Right lobe of liver (tissue), 6 donors: ENCODE data around the gene PCSK6. TPM values are rescaled to one million over a fixed set of nuclear protein-coding genes. Genes with fewer than 3 reads are reported as not detected.

Experiments
- ATAC-seq, 4 donors: fragments of 200-7000 bp; cut with Tn5 transposase; one replicate each; pipeline ENCODE4 v1.9.1; 2020; ENCODE audit warnings: mild to moderate bottlenecking in 4 of 4, moderate library complexity in 4 of 4
- DNase-seq, 3 donors: peaks; one replicate each; pipeline ENCODE4 v3.0.0-alpha.2; 2020
- H3K27ac ChIP-seq, 3 donors: fragments of 200-600 bp; one replicate each; pipeline ENCODE4 v1.8.0; 2022
- H3K27me3 ChIP-seq, 2 donors: fragments of 200-600 bp; one replicate each; pipeline ENCODE4 v1.8.0; 2022
- H3K36me3 ChIP-seq, 4 donors: fragments of 200-600 bp; sonication (generic) in 1 of 4; one replicate each; pipeline versions ENCODE4 v1.5.1 to v1.8.0; 2017 to 2022; ENCODE audit warnings: control low read depth in 1 of 4
- H3K4me1 ChIP-seq, 4 donors: fragments of 200-600 bp; sonication (generic) in 1 of 4; one replicate each; pipeline versions ENCODE4 v1.5.1 to v1.8.0; 2017 to 2022; ENCODE audit warnings: control low read depth in 1 of 4
- H3K4me3 ChIP-seq, 3 donors: fragments of 200-600 bp; one replicate each; pipeline ENCODE4 v1.8.0; 2022
- H3K9me3 ChIP-seq, 4 donors: fragments of 200-600 bp; sonication (generic) in 1 of 4; one replicate each; pipeline versions ENCODE4 v1.5.1 to v1.8.0; 2017 to 2022; ENCODE audit warnings: control low read depth in 1 of 4
- POLR2A ChIP-seq: fragments of 450-650 bp; IDR thresholded peaks from one replicate; pipeline ENCODE4 v1.6.1; 2017; ENCODE audit warnings: antibody characterized with exemption, mild to moderate bottlenecking
- WGBS: methylation state at CpG from one replicate; pipeline ENCODE4 v1.1.6; 2018; ENCODE audit warnings: low coverage, low lambda C conversion rate; ENCODE audit not compliant: insufficient coverage; ENCODE audit errors: missing lambda C conversion rate; 5-methylcytosine and 5-hydroxymethylcytosine counted together
- intact Hi-C, 2 donors: fragments of 100-400 bp; cut with DNase I; formaldehyde crosslinking; loops; one replicate each; pipeline versions ENCODE4 v1.11.2 to v1.14.1; 2022
- total RNA-seq, 6 experiments: library from RNA; depleted of rRNA in 2 of 6; stranded (reverse); fragments of >200 nt in 2 of 6; fragmentation: NEBNext Ultra II Directional in 3 of 6; extraction: Animal tissue kit (Norgen Biotek cat#: 25700) in 3 of 6; gene quantifications; one replicate each; pipeline versions ENCODE4 v1.1.0 to v1.2.4, GENCODE V29; 2016 to 2023
- TF ChIP-seq, protein P1 (sequence below), 4 donors: fragments of 200-600 bp in 3 of 4; fragments of 450-650 bp in 1 of 4; IDR thresholded peaks; one replicate each; pipeline versions ENCODE4 v1.5.1 to v1.8.0; 2016 to 2022; ENCODE audit warnings: antibody characterized with exemption in 4 of 4, mild to moderate bottlenecking in 2 of 4
- donor health status: DM: no; HTN: yes; CAD: no.
- donor health status: DM: no; HTN: no; CAD: no.
- donor health status: DM: no; HTN: no; CAD: no.
- donor health status: DM: no; HTN: yes; CAD: no.
- donor health status: DM: no; HTN: yes; CAD: no.

PCSK6 gene
- total RNA-seq, 6 experiments from 2014 or later, result 165 to 218 (median 207) TPM

DNA sequence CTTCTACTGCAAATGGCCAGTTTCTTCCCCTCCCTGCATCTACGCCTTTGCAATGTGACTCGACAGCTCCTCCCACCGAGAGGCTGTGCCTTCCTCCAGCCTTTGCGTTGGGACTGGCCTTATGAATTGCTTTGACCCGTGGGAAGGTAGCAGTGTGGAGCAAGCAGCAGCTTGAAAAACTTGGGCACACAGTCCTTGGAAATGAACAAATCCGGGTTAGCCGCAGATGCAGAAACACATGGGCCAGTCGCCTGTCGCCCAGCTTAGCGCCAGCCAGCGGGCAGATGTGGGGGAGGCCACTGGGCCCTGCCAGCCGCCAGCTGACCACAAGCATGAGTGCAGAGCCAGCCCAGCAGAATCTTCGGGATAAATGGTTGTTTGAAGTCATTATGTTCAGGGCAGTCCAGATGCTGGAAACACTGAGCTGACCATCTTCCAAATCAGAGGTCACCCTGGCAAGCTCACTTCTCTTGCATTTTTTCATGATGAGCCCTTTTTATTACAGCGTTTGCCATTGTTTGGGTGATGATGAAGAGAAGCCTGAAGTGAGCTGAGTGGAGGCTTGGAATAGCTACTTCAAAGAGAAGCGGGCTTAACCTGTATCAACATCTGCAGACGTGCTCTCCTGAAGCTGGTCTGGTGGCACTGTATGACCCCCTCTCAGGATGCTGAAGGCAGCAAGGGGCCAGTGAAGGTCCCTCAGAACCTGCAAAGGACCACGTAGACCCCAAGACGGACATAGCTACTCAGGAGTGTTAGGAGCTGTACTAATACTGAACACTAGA lies 222.0 kb downstream of the PCSK6 start:
- H3K9me3 ChIP-seq, result no peaks in the 10 kb centered on the region
- intact Hi-C loops, result loop anchor here in 1 of 2 donors (10.0 kb wide), 1 partner anchor 343 kb away; no protein-coding TSS in a partner anchor
- ATAC-seq (peak in 2 of 4 donors; percentile 16 to 19), DNase-seq (no peak)
- no peak overlapping the region for H3K4me3 ChIP-seq
- H3K27me3 ChIP-seq, result no peaks in the 10 kb centered on the region
- TF ChIP-seq POLR2A, result no peak
- TF ChIP-seq, protein P1, sequence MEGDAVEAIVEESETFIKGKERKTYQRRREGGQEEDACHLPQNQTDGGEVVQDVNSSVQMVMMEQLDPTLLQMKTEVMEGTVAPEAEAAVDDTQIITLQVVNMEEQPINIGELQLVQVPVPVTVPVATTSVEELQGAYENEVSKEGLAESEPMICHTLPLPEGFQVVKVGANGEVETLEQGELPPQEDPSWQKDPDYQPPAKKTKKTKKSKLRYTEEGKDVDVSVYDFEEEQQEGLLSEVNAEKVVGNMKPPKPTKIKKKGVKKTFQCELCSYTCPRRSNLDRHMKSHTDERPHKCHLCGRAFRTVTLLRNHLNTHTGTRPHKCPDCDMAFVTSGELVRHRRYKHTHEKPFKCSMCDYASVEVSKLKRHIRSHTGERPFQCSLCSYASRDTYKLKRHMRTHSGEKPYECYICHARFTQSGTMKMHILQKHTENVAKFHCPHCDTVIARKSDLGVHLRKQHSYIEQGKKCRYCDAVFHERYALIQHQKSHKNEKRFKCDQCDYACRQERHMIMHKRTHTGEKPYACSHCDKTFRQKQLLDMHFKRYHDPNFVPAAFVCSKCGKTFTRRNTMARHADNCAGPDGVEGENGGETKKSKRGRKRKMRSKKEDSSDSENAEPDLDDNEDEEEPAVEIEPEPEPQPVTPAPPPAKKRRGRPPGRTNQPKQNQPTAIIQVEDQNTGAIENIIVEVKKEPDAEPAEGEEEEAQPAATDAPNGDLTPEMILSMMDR (IDR thresholded peaks at IDR 0.05), result no peak
- H3K36me3 ChIP-seq, result peaks cover 7 to 23% (median 16%) of the 10 kb centered on the region in 4 donors
- H3K27ac ChIP-seq, result no peak overlapping the region
- no peaks in the 10 kb centered on the region for H3K4me1 ChIP-seq
- WGBS, result 64% methylated on average over 6 of the region's 18 CpGs

DNA sequence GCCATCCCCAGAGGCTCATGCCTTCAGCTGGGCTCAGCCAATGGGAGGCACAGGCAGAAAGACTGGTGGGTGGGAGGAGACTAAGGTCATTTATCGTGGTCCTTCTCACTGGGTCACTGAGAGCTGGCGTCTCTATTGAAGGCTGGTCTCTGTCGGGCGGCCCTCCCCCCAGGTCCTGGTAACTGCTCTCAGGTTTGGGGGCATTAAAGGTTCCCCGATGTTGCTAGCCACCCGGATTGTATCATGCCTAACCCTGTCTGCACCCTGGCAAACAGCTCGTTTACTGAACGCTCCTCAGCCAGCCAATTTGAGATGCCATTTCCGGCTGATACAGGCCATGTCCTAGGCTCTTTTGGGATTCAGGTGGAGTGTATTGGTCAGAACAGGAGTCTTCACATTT lies 222.7 kb downstream of the PCSK6 start:
- 20% methylated on average over 1 of the region's 9 CpGs for WGBS
- no peaks in the 10 kb centered on the region for H3K4me1 ChIP-seq
- intact Hi-C loops, result loop anchor here in 1 of 2 donors (10.0 kb wide), 1 partner anchor 342 kb away; no protein-coding TSS in a partner anchor
- DNase-seq (no peak), ATAC-seq (no peak)
- TF ChIP-seq, protein P1 (IDR thresholded peaks at IDR 0.05), result no peak
- no peak for TF ChIP-seq POLR2A
- no peaks in the 10 kb centered on the region for H3K27me3 ChIP-seq
- H3K36me3 ChIP-seq, result peaks cover 2 to 16% (median 10%) of the 10 kb centered on the region in 4 donors
- no peak overlapping the region for H3K4me3 ChIP-seq
- H3K9me3 ChIP-seq, result no peaks in the 10 kb centered on the region
- no peak overlapping the region for H3K27ac ChIP-seq

DNA sequence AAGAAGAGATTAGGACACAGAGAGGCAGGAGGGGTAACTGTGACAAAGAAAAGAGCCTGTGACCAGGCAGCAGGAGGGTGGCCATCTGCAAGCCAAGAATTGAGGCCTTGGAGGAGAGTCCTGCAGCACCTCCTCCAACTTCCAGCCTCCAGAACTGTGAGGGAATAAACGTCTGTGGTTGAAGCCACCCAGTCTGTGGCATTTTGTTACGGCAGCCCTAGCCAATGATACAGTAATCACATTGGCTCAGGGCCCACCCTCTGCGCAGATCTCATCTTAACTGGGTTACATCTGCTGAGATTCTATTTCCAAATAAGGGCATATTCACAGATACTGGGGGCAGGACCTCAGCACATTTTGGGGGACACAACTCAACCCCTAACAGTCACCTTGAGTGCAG lies 223.5 kb downstream of the PCSK6 start:
- no peak overlapping the region for H3K27ac ChIP-seq
- WGBS, result 60% methylated on average over 1 of the region's 3 CpGs
- TF ChIP-seq, protein P1 (IDR thresholded peaks at IDR 0.05), result no peak
- no peak for TF ChIP-seq POLR2A
- H3K36me3 ChIP-seq, result peaks cover 0 to 9% (median 4%) of the 10 kb centered on the region in 4 donors
- ATAC-seq (no peak), DNase-seq (no peak)
- no peaks in the 10 kb centered on the region for H3K9me3 ChIP-seq
- no peak overlapping the region for H3K4me3 ChIP-seq
- H3K4me1 ChIP-seq, result no peaks in the 10 kb centered on the region
- intact Hi-C loops, result loop anchor here in 1 of 2 donors (10.0 kb wide), 1 partner anchor 341 kb away; no protein-coding TSS in a partner anchor
- H3K27me3 ChIP-seq, result no peaks in the 10 kb centered on the region

DNA sequence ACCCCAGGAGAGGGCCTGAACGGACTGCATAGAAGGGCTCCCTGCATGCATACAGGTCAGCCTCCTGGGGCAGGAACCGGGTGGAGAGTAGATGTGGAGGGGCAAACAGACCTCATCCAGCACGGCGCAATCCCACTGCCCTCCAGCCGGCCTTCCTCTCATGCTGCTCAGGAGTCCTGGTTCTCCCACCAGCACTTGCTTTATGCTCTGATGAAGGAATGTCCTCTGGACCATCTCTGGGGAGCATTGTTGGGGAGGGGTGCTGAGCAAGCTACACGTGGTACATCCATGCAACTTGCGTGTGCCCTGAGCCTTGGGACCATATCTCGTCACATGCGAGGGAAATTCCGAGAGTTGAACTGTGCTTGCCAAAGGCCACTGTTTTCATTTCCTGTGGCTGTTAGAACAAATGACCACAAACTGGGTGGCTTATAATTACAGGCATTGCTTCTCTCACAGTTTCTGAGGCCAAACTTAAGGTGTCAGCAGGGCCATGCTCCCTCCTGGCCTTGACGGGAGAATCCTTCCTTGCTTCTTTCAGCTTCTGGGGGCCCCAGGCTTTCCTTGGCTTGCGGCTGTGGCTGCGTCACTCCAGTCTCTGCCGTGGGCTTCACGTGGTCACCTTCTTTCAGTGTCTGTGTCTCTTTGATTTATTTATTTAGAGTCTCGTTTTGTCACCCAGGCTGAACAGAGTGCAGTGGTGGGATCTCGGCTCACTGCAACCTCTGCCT lies 224.4 kb downstream of the PCSK6 start:
- TF ChIP-seq POLR2A, result no peak
- TF ChIP-seq, protein P1 (IDR thresholded peaks at IDR 0.05), result no peak
- ATAC-seq, result peak in 3 of 4 donors; percentile 16 to 52 (median 32)
- Histone ChIP-seq H3K36me3 (no peaks in the 10 kb centered on the region), H3K4me3 (no peak overlapping the region), H3K4me1 (no peaks in the 10 kb centered on the region), H3K27me3 (no peaks in the 10 kb centered on the region), H3K27ac (no peak overlapping the region), H3K9me3 (no peaks in the 10 kb centered on the region)
- 64% methylated on average over 13 of the region's 17 CpGs for WGBS
- DNase-seq, result no peak
- intact Hi-C loops, result loop anchor here (5.0 to 10.0 kb wide), 2 partner anchors 178 to 340 kb away; no protein-coding TSS in a partner anchor
